ENCODE measurements around the gene LYPD1.

DNA sequence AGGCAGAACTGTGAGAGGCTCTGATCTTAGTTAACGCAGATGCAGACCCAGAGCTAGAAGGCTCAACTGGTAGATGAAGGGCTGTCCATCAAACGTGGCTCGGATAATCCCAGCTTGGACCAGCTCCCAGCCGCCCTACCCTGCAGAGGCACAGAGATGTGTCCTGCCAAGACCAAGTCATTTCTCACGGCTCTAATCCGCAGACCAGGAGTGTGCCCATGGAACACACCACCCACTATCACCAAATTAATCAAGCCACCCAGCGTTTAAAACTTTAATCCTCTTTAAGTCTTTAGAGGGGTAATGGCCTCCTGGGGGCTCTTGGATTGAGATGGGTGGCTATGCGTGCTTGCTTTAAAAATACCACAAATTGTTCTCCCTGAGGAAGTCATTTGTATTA lies 17.5 kb downstream of the LYPD1 start:
- TF ChIP-seq, protein P1, sequence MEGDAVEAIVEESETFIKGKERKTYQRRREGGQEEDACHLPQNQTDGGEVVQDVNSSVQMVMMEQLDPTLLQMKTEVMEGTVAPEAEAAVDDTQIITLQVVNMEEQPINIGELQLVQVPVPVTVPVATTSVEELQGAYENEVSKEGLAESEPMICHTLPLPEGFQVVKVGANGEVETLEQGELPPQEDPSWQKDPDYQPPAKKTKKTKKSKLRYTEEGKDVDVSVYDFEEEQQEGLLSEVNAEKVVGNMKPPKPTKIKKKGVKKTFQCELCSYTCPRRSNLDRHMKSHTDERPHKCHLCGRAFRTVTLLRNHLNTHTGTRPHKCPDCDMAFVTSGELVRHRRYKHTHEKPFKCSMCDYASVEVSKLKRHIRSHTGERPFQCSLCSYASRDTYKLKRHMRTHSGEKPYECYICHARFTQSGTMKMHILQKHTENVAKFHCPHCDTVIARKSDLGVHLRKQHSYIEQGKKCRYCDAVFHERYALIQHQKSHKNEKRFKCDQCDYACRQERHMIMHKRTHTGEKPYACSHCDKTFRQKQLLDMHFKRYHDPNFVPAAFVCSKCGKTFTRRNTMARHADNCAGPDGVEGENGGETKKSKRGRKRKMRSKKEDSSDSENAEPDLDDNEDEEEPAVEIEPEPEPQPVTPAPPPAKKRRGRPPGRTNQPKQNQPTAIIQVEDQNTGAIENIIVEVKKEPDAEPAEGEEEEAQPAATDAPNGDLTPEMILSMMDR (IDR thresholded peaks at IDR 0.05; ENCODE audit: insufficient read depth, low read depth, low read length): no peak
- TF ChIP-seq EZH2 (IDR thresholded peaks at IDR 0.05; ENCODE audit: insufficient read depth, low read length): no peak
